HT1080 (cell line): ENCODE measurements around the gene TRPM4. TPM values are rescaled to one million over a fixed set of nuclear protein-coding genes. Genes with fewer than 3 reads are reported as not detected.
A peak's percentile ranks its signal among the peaks of the same experiment; 100 is the strongest.
"Not testable (repeated sequence)": the region's sequence is repeated elsewhere in the genome, so short reads cannot be mapped to it uniquely, and the experiment has no call there.

Experiments used
- DNase-seq: peaks from one replicate; pipeline ENCODE4 v3.0.0-alpha.2; 2015; ENCODE audit warnings: low read depth
- total RNA-seq: library from RNA; depleted of rRNA; stranded (reverse); fragments of >200 nt; shearing (Covaris generic); gene quantifications from 2 replicates; pipeline ENCODE4 v1.2.3, GENCODE V29; 2014

The TRPM4 gene
- total RNA-seq, 1 experiment from 2014 or later = 8.6 TPM

- peak; percentile 81 for DNase-seq
These were observed 7.3 kb upstream of the TRPM4 start for GRCh38 chr19:49150106-49150943.

- DNase-seq = no peak
These were observed 6.7 kb upstream of the TRPM4 start for GRCh38 chr19:49150944-49151243.

DNA sequence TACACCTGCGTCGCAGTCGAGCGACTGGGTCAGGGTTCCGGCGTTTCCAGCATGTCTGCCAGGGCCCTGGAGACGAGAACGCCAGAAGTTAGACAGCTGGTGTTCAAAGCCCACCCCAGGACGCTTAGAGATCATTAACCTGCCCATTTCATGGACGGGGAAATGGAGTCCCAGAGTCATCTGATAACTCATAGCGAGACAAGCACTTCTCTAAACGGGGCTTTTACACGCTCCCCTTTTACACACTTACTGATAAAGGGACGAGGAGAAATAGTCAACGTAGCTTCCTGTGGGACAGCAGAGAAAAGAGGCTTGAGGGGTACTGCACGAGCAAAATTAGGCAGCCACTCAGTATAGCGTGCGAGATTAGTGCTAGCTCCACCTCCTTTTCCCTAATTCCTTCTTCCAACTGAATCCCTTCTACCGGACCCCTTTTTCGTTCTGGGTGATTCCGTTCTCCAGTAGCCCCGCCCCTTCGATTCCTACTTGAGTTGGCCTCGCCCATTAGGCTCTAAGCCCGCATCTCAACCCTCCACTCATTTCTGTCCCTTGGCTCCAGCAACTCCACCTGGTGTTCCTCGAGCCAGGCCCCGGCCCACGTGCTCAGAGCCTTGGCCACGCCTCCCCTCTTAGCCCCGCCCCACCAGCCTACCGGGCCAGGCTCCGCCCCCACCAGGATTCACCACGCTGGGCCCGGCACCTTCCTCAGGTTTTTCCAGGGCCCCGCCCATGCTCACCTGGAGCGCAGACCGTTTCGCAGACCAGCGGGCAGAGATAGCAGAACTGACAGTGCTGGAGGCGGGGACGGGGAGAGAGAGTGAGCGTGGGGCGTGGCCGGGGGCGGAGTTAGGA, 6.1 kb upstream of the TRPM4 start:
- DNase-seq = no peak

GRCh38 chr19:49152119-49152550, 5.5 kb upstream of the TRPM4 start:
- no peak for DNase-seq

DNA sequence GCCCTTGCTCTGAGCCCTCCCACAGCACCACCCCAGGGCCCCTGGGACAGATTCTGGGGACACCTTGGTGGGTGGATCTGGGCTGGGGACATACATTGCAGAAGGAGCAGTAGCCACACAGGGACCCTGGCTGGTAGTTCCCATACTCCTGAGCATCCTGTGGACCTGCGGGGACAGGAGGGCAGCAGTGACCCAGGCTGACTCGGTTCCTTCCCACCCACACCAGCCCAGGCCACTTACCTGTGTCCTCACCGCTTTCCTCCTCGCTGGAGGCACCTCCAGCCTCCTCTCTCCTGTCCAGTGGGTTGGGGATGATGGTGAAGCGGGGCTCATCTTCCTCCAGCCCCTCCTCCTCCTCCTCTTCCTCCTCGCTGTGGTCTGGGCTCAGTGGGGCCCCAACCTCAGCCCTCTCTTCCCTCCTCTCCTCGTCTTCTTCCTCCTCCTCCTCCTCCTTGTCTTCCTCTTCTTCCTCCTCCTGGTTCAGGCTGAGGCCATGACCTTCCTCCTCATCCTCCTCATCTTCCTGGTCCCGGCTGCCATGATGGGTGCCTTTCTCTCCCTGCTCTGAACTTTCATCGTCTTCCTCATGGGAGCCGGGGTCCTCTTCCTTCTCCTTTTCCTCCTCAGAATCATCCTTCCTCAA, 4.3 kb upstream of the TRPM4 start:
- no peak for DNase-seq

DNA sequence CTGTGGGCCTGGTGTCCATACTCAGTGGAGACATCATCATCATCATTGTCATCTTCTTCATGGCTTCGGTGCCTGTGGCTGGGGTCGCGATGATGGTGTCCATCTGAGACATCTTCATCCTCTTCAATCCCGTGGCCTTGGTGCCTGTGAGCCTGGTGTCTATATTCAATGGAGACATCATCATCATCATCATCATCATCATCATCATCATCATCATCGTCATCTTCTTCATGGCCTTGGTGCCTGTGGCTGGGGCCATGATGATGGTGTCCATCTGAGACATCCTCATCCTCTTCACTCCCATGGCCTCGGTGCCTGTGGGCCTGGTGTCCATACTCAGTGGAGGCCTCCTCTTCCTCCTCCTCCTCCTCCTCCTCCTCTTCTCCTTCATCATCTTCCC, 3.3 kb upstream of the TRPM4 start:
- no peak for DNase-seq

DNA sequence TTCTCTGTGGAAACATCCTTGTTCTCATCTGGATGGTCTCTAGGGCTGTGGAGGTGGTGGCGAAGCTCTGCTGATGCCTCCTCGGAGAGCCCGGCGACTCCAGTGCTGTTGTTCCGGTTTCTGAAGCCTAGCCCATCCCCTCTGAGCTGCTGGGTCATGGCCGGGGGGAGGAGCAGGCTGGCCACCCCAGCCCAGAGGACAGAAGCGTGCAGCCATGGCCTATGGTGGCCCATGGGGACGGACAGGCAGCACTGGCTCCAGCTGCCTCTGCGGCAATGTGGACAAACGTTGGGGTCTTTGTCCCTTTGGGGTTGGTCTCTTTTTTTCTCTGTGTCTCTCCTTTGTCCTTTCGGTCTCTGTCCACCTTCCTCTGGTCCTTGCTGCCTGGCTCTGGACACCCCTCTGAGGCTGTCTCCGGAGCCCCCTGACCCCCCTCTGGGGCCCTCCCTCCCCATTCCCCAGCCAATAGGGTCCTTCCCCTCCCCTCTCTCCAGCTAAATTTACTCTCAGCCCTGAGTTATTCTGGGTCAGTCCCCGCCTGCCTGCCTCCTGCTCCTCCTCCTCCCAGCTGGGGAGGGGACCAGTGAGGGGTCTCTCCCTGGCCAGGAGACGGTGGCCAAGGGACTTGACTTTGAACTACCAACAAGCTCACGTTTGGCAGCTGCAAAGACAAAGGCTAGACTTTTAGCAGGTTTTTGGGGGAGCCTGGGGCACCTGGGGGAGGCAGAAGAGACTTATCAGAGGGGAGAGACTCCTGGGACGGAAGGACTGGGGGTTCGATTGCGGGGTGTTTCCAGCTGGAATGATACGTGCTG, 2.4 kb upstream of the TRPM4 start, which contains the start of gene HRC:
TSS of gene HRC (minus strand) at position 392 of the 815 bp plus-strand sequence. CDS start at position 233, 159 bp downstream.
- no peak for DNase-seq

GRCh38 chr19:49155820-49156346, 1.7 kb upstream of the TRPM4 start:
- DNase-seq = no peak

DNA sequence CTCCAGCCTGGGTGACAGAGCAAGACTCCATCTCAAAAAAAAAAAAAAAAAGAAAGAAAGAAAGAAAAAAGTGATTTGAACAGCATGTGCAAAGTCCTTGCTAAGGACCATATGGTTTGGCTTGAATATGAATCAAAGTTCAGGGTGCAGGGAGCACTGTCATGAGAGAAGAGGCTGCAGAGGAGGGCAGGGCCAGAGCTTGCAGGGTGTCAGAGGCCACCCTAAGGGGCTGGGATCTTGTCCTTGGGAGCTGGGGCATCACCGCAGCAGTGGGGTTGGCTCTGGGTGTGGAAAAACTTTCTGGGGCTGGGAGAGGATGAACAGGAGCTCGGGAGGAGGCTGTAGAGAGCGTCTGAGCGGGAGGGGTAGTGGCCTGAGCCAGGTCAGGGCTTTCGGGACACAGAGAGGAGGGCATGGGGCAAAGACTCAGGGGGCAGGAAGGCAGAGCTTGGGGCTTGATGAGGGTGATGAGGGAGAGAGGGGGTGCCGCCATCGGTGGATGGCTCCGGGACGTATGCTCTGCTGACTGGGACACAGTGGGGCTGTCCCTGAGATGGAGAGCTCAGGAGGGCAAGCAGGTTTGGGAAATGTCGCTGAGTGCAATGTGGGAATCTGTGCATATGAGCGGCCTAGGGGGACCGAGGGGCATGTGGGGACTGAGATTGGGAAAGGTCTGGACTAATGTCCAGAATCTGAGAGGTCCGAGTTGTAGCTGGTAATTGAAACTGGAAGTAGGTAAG, 3.0 kb downstream of the TRPM4 start:
- DNase-seq = no peak

GRCh38 chr19:49161987-49162386, 4.4 kb downstream of the TRPM4 start:
- DNase-seq = peak; percentile 84

DNA sequence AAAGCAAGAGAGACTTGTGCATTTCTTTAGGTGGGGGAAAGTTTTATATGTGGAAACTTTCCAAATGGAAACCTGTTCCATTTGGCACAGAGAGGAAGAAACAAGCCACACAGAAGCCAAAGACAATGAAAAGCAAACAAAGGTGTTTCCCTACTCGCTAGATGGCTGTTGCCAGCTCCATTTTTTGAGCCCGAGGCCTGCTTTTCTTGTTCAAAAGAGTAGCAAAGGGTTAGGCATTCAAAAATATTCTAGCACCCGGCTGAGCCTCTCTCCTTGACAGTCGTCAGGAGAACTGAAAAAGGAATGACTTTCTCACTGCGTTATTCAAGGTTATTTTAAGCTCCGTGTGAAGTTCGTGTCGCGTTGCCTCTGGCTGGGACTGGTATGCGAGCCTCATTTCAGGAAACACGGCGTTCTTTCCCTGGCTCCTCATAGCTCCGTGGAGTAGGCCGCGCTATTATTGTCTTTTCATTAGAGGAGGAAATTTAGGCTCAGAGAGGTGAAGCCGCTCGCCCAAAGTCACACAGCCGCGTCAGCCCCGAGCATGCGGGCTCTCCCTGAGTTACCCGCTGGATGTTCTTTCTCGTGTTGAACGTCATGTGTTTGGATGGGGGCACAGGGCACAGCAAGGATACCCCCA, 7.6 kb downstream of the TRPM4 start:
- no peak for DNase-seq

- DNase-seq = no peak
These were observed 8.3 kb downstream of the TRPM4 start for GRCh38 chr19:49165865-49166301.

DNA sequence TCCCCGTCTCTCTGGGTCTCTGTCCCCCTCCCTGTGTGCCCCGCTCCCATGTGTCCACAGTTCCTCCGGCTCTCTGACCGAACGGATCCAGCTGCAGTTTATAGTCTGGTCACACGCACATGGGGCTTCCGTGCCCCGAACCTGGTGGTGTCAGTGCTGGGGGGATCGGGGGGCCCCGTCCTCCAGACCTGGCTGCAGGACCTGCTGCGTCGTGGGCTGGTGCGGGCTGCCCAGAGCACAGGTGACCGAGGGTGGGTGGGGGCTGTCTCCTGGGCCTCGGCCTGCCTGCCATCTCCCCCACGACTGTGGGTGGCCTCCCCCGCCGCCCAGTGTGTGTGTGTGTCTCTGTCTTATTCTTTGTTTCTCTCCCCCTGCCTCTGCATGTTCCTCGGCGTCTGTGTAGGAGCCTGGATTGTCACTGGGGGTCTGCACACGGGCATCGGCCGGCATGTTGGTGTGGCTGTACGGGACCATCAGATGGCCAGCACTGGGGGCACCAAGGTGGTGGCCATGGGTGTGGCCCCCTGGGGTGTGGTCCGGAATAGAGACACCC, 10.3 kb downstream of the TRPM4 start:
- DNase-seq = no peak

DNA sequence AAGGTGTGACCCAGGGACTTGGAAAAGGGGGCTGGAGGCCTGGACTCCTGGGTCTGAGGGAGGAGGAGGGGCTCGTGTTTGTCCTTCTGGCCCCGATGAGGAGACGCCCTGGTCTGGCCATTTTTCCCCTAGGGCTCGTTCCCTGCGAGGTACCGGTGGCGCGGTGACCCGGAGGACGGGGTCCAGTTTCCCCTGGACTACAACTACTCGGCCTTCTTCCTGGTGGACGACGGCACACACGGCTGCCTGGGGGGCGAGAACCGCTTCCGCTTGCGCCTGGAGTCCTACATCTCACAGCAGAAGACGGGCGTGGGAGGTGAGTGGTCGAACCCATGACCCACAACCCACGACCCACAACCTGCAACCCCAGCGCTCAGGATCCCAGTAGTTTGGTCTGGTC, 10.8 kb downstream of the TRPM4 start:
- DNase-seq = no peak

DNA sequence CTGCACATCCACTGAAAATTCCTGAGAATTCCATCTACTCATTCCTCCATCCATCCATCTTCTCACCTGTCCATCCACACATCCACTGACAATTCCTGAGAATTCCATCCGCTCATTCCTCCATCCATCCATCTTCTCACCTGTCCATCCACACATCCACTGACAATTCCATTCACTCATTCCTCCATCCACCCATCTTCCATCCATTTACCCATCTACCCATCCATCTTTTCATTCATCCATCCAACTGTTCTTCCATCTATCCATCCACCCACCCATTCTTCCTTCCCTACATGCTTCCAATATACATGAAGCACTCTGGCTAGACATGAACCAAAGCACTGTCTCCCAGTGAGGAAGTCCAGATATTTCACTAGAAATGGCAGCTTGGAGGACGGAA, 15.6 kb downstream of the TRPM4 start:
- DNase-seq = no peak

DNA sequence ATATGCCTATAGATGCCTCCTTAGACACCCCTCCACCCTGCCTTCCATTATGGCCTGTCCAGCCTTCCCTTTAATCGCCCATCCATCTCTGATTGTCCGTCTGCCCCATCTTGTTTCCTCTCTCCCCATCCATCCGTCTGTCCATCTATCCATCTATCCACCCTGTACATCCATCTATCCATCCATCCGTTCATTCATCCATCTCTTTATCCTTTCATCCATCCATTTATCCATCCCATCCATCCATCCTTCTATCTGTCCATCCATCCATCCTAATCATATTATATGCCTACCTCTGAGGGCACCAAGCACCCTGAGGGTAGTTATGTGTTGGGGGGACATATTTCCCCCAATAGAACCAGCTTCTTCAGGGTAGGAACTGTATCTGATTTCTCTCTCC, 23.1 kb downstream of the TRPM4 start:
- no peak for DNase-seq

DNA sequence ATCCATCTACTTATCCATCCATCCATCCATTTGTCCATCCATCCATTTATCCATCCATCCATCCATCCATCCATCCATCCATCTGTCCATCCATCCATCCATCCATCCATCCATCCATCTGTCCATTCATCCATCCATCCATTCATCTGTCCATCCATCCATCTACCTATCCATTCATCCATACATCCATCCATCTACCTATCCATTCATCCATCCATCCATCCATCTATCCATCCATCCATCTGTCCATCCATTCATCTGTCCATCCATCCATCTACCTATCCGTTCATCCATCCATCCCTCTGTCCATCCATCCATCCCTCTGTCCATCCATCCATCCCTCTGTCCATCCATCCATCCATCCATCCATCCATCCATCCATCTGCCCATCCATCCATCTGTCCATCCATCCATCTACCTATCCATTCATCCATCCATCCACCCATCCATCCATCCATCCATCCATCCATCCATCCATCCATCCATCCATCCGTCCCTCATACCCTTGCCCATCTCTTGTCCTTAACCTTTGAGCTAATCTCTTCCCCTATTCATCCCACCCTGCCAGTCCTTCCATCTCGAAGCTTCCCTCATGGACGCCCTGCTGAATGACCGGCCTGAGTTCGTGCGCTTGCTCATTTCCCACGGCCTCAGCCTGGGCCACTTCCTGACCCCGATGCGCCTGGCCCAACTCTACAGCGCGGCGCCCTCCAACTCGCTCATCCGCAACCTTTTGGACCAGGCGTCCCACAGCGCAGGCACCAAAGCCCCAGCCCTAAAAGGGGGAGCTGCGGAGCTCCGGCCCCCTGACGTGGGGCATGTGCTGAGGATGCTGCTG, 24.6 kb downstream of the TRPM4 start:
- DNase-seq = not testable (repeated sequence)

GRCh38 chr19:49182848-49183375, 25.3 kb downstream of the TRPM4 start:
- no peak for DNase-seq
